Keratinocyte (primary cell): ENCODE results near the gene GSX1. TPM values are rescaled to one million over a fixed set of nuclear protein-coding genes. Genes with fewer than 3 reads are reported as not detected.
A peak's percentile ranks its signal among the peaks of the same experiment; 100 is the strongest.

Source experiments
- DNase-seq: peaks from one replicate; pipeline ENCODE4 v3.0.0-alpha.2; 2011; ENCODE audit warnings: low read depth, missing footprints, low spot score
- FAIRE-seq: peaks from 2 replicates; lab custom pipeline; 2011; peaks lifted over from hg19 to GRCh38; lab: Jason Lieb, UNC
- H2AFZ ChIP-seq: 2 replicates; pipeline ENCODE4 v1.6.0; 2012; ENCODE audit warnings: low read length, control low read depth, inconsistent platforms; ENCODE audit not compliant: control insufficient read depth
- H3K27ac ChIP-seq: 2 replicates; pipeline ENCODE4 v1.5.1; 2011; ENCODE audit warnings: low read length; ENCODE audit not compliant: control insufficient read depth, insufficient read depth
- H3K27me3 ChIP-seq: 3 replicates; pipeline ENCODE4 v1.6.0; 2011; ENCODE audit warnings: low read length; ENCODE audit not compliant: control insufficient read depth, insufficient read depth; ENCODE audit errors: extremely low read depth
- H3K36me3 ChIP-seq, 2 experiments: 2 replicates in 1 of 2; 3 replicates in 1 of 2; pipeline ENCODE4 v1.5.1; 2011; ENCODE audit warnings: low read length in 2 of 2, mild to moderate bottlenecking in 1 of 2; ENCODE audit not compliant: control insufficient read depth in 2 of 2, insufficient read depth in 2 of 2; ENCODE audit errors: extremely low read depth in 1 of 2
- H3K4me1 ChIP-seq: 3 replicates; pipeline ENCODE4 v1.5.1; 2011; ENCODE audit warnings: low read length; ENCODE audit not compliant: control insufficient read depth, insufficient read depth; ENCODE audit errors: extremely low read depth
- H3K4me2 ChIP-seq: 3 replicates; pipeline ENCODE4 v1.6.0; 2011; ENCODE audit warnings: low read depth, low read length; ENCODE audit not compliant: control insufficient read depth, insufficient read depth; ENCODE audit errors: extremely low read depth
- H3K4me3 ChIP-seq, 3 experiments: fragments of 200-600 bp in 1 of 3; sonication (generic) in 1 of 3; 2 replicates in 2 of 3; 3 replicates in 1 of 3; pipeline ENCODE4 v1.5.1; 2011 to 2016; ENCODE audit warnings: low read length in 3 of 3, mild to moderate bottlenecking in 3 of 3, control low read depth in 2 of 3, inconsistent platforms in 1 of 3, low read depth in 1 of 3, mixed read lengths in 1 of 3, mixed run types in 1 of 3, moderate library complexity in 1 of 3; ENCODE audit not compliant: control insufficient read depth in 2 of 3, insufficient read depth in 2 of 3; ENCODE audit errors: extremely low read depth in 1 of 3
- H3K79me2 ChIP-seq: 2 replicates; pipeline ENCODE4 v1.6.0; 2012; ENCODE audit warnings: low read length; ENCODE audit not compliant: control insufficient read depth, insufficient read depth
- H3K9ac ChIP-seq: 3 replicates; pipeline ENCODE4 v1.6.0; 2011; ENCODE audit warnings: low read length; ENCODE audit not compliant: control insufficient read depth, insufficient read depth; ENCODE audit errors: extremely low read depth
- H3K9me1 ChIP-seq: 3 replicates; pipeline ENCODE4 v1.6.0; 2011; ENCODE audit warnings: low read length; ENCODE audit not compliant: control insufficient read depth, insufficient read depth; ENCODE audit errors: extremely low read depth
- H3K9me3 ChIP-seq: 2 replicates; pipeline ENCODE4 v1.5.1; 2012; ENCODE audit warnings: low read depth, low read length; ENCODE audit not compliant: control insufficient read depth
- H4K20me1 ChIP-seq: 3 replicates; pipeline ENCODE4 v1.6.0; 2011; ENCODE audit warnings: low read length; ENCODE audit not compliant: control insufficient read depth, insufficient read depth; ENCODE audit errors: extremely low read depth
- EZH2 ChIP-seq: IDR thresholded peaks from one replicate; pipeline ENCODE4 v1.6.1; 2012; ENCODE audit warnings: inconsistent platforms, mild to moderate bottlenecking, low read length, moderate library complexity
- dilution Hi-C: fragments of 300-500 bp; cut with MboI; formaldehyde crosslinking; loops from one replicate; pipeline ENCODE4 v1.7.0; 2020; ENCODE audit warnings: low sequenced_read_pairs; ENCODE audit not compliant: extremely low pct_ligation_motif_present
- polyA plus RNA-seq, 5 experiments: library from polyadenylated mRNA; depleted of rRNA in 3 of 5; stranded (reverse) in 3 of 5; stranded (forward) in 1 of 5; unstranded in 1 of 5; fragments of >200 nt; gene quantifications; 1 replicate in 1 of 5; 2 replicates in 3 of 5; 3 replicates in 1 of 5; pipeline versions ENCODE4 v1.2.1 to v1.2.3, GENCODE V29; 2011 to 2012; ENCODE audit warnings: missing spikeins in 2 of 5, low read depth in 1 of 5, low replicate concordance in 1 of 5
- TF ChIP-seq, protein P1 (sequence below), 3 experiments: IDR thresholded peaks in 1 of 3; conservative IDR thresholded peaks in 1 of 3; optimal IDR thresholded peaks in 1 of 3; 2 replicates in 2 of 3; 3 replicates in 1 of 3; pipeline versions ENCODE3 to v1.5.1; 2011; ENCODE audit warnings: low read length in 3 of 3, mild to moderate bottlenecking in 3 of 3, moderate library complexity in 2 of 3, control low read depth in 1 of 3, inconsistent platforms in 1 of 3; ENCODE audit not compliant: insufficient read depth in 2 of 3; ENCODE audit errors: extremely low read depth in 1 of 3

Gene GSX1
- polyA plus RNA-seq, 1 donor (not counting 4 experiments of a cell fraction or from before 2014, with no cell fraction given): not detected

DNA sequence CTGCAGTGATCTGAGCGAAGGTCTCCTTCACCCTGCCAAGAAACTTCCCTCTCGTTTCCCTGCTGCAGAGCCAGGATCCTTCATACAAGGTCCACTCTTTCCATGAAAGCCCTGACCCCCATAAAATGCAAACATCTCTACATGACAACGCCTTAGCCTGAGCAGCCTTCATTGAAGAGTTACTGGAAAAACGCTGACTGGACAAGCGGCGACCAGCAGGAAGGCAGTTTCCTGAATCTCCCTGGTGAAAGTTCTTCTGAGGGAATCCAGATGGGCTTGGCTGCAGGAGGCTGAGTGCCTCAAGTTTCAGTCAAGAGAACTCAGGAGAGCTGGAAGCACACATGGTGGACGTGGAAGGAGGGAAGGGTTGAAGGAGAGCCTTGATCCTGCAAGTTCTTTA lies 17.7 kb downstream of the GSX1 start:
- Histone ChIP-seq H4K20me1 (no peaks in the 10 kb centered on the region), H3K9ac (no peak overlapping the region), H3K4me2 (no peak overlapping the region), H3K27ac (peak overlapping the region; percentile 72), H3K36me3 (no peaks in the 10 kb centered on the region), H3K9me3 (no peaks in the 10 kb centered on the region), H3K4me3 (no peak overlapping the region), H3K4me1 (peaks cover 22% of the 10 kb centered on the region), H3K27me3 (peaks cover 1% of the 10 kb centered on the region), H3K79me2 (no peaks in the 10 kb centered on the region), H2AFZ (no peak overlapping the region), H3K9me1 (no peaks in the 10 kb centered on the region)
- dilution Hi-C loops: no loop called here
- DNase-seq (no peak), FAIRE-seq (no peak)
- no peak for TF ChIP-seq EZH2
- TF ChIP-seq, protein P1, sequence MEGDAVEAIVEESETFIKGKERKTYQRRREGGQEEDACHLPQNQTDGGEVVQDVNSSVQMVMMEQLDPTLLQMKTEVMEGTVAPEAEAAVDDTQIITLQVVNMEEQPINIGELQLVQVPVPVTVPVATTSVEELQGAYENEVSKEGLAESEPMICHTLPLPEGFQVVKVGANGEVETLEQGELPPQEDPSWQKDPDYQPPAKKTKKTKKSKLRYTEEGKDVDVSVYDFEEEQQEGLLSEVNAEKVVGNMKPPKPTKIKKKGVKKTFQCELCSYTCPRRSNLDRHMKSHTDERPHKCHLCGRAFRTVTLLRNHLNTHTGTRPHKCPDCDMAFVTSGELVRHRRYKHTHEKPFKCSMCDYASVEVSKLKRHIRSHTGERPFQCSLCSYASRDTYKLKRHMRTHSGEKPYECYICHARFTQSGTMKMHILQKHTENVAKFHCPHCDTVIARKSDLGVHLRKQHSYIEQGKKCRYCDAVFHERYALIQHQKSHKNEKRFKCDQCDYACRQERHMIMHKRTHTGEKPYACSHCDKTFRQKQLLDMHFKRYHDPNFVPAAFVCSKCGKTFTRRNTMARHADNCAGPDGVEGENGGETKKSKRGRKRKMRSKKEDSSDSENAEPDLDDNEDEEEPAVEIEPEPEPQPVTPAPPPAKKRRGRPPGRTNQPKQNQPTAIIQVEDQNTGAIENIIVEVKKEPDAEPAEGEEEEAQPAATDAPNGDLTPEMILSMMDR (optimal IDR thresholded peaks at IDR 0.05 in 1 of 3, IDR thresholded peaks at IDR 0.05 in 1 of 3, conservative IDR thresholded peaks at IDR 0.05 in 1 of 3; ENCODE audit: extremely low read depth in 1 of 3, insufficient read depth in 2 of 3, low read length in 3 of 3): no peak

DNA sequence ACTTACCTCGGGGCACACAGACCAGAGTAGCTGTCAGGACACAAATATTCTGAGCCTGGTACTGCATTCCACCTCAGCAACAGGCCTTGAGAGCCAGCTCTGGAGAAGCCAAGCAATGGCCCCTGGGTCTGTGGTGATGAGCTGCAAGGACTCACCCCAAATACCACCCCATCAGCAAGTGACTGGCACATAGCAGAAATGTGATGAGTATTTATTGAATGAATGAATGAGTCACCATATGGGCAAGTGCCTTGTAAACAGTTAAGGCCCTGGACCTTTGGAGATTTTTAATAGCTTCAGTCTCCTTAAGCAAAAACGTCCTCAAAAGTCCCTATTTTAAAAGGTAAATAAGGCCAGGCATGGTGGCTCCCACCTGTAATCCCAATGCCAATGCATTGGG lies 18.2 kb downstream of the GSX1 start:
- DNase-seq (no peak), FAIRE-seq (no peak)
- Histone ChIP-seq H4K20me1 (no peaks in the 10 kb centered on the region), H3K36me3 (no peaks in the 10 kb centered on the region), H3K27me3 (peaks cover 6% of the 10 kb centered on the region), H3K27ac (no peak overlapping the region), H3K9ac (no peak overlapping the region), H3K4me1 (peaks cover 22% of the 10 kb centered on the region), H3K79me2 (no peaks in the 10 kb centered on the region), H3K4me2 (no peak overlapping the region), H2AFZ (no peak overlapping the region), H3K9me1 (no peaks in the 10 kb centered on the region), H3K9me3 (no peaks in the 10 kb centered on the region), H3K4me3 (no peak overlapping the region)
- TF ChIP-seq, protein P1 (optimal IDR thresholded peaks at IDR 0.05 in 1 of 3, IDR thresholded peaks at IDR 0.05 in 1 of 3, conservative IDR thresholded peaks at IDR 0.05 in 1 of 3; ENCODE audit: extremely low read depth in 1 of 3, insufficient read depth in 2 of 3, low read length in 3 of 3): no peak
- no peak for TF ChIP-seq EZH2
- dilution Hi-C loops: no loop called here
